Measurements from ENCODE around the gene WNK2.

The WNK2 gene

GRCh38 chr9:93252116-93252780 is 68.3 kb downstream of the WNK2 start:
- DNase-seq (ENCODE audit: extremely low read depth in 1 of 2, low read depth in 1 of 2) = no peak

- DNase-seq (ENCODE audit: extremely low read depth in 1 of 2, low read depth in 1 of 2) = no peak
Observed at GRCh38 chr9:93252781-93253530, 69.0 kb downstream of the WNK2 start.

- DNase-seq (ENCODE audit: extremely low read depth in 1 of 2, low read depth in 1 of 2) = no peak
Observed at GRCh38 chr9:93253633-93254032, 69.7 kb downstream of the WNK2 start.

- DNase-seq (ENCODE audit: extremely low read depth in 1 of 2, low read depth in 1 of 2) = no peak
Observed at GRCh38 chr9:93254061-93254481, 70.1 kb downstream of the WNK2 start.

- no peak for DNase-seq (ENCODE audit: extremely low read depth in 1 of 2, low read depth in 1 of 2)
Observed at GRCh38 chr9:93254806-93255493, 71.0 kb downstream of the WNK2 start.

- no peak for DNase-seq (ENCODE audit: extremely low read depth in 1 of 2, low read depth in 1 of 2)
Observed at GRCh38 chr9:93255494-93255867, 71.5 kb downstream of the WNK2 start.

GRCh38 chr9:93255994-93256877 is 72.3 kb downstream of the WNK2 start:
- DNase-seq (ENCODE audit: extremely low read depth in 1 of 2, low read depth in 1 of 2) = no peak

- DNase-seq (ENCODE audit: extremely low read depth in 1 of 2, low read depth in 1 of 2) = no peak
Observed at GRCh38 chr9:93256878-93257807, 73.2 kb downstream of the WNK2 start.

- no peak for DNase-seq (ENCODE audit: extremely low read depth in 1 of 2, low read depth in 1 of 2)
Observed at GRCh38 chr9:93257808-93258331, 73.9 kb downstream of the WNK2 start.

- DNase-seq (ENCODE audit: extremely low read depth in 1 of 2, low read depth in 1 of 2) = no peak
Observed at GRCh38 chr9:93258419-93258817, 74.5 kb downstream of the WNK2 start.

GRCh38 chr9:93258818-93259489 is 75.0 kb downstream of the WNK2 start:
- DNase-seq (ENCODE audit: extremely low read depth in 1 of 2, low read depth in 1 of 2) = no peak

GRCh38 chr9:93259490-93260262 is 75.7 kb downstream of the WNK2 start:
- DNase-seq (ENCODE audit: extremely low read depth in 1 of 2, low read depth in 1 of 2) = no peak

GRCh38 chr9:93260263-93261066 is 76.5 kb downstream of the WNK2 start:
- no peak for DNase-seq (ENCODE audit: extremely low read depth in 1 of 2, low read depth in 1 of 2)

GRCh38 chr9:93261281-93261680 is 77.3 kb downstream of the WNK2 start:
- no peak for DNase-seq (ENCODE audit: extremely low read depth in 1 of 2, low read depth in 1 of 2)

- no peak for DNase-seq (ENCODE audit: extremely low read depth in 1 of 2, low read depth in 1 of 2)
Observed at GRCh38 chr9:93261735-93262523, 78.0 kb downstream of the WNK2 start.

- no peak for DNase-seq (ENCODE audit: extremely low read depth in 1 of 2, low read depth in 1 of 2)
Observed at GRCh38 chr9:93262537-93263310, 78.8 kb downstream of the WNK2 start.

Data from activated CD8-positive, alpha-beta memory T cell treated with anti-CD3 and anti-CD28 coated beads for 1 hour (primary cell).